Prostate gland (tissue), 2 donors: ENCODE measurements around the gene ANKRD40CL. TPM values are rescaled to one million over a fixed set of nuclear protein-coding genes. Genes with fewer than 3 reads are reported as not detected.

Experiments
- DNase-seq: peaks from one replicate; pipeline ENCODE4 v3.0.0-alpha.2; 2019; ENCODE audit warnings: low spot score
- H3K27ac ChIP-seq, 2 donors: fragments of 200-600 bp; sonication (generic); 2 replicates each; pipeline ENCODE4 v1.5.1; 2017 to 2019
- H3K27me3 ChIP-seq: fragments of 200-600 bp; sonication (generic); replicated peaks from 2 replicates; pipeline ENCODE4 v1.5.1; 2019; ENCODE audit not compliant: insufficient read depth
- H3K36me3 ChIP-seq, 2 donors: fragments of 200-600 bp; sonication (generic); 1 replicate in 1 of 2; 2 replicates in 1 of 2; pipeline versions ENCODE4 v1.5.1 to v1.8.1; 2017 to 2019
- H3K4me1 ChIP-seq: fragments of 200-600 bp; sonication (generic); replicated peaks from 2 replicates; pipeline ENCODE4 v1.5.1; 2019
- H3K4me3 ChIP-seq, 2 donors: fragments of 200-600 bp; sonication (generic); 2 replicates each; pipeline ENCODE4 v1.5.1; 2017 to 2019
- H3K9me3 ChIP-seq: fragments of 200-600 bp; sonication (generic); 2 replicates; pipeline ENCODE4 v1.5.1; 2017
- POLR2A ChIP-seq: fragments of 450-650 bp; IDR thresholded peaks from one replicate; pipeline ENCODE4 v1.6.1; 2016; ENCODE audit warnings: antibody characterized with exemption, mild to moderate bottlenecking
- POLR2AphosphoS5 ChIP-seq: sonication (generic); formaldehyde crosslinking; IDR thresholded peaks from one replicate; pipeline ENCODE4 v1.6.1; 2017; ENCODE audit warnings: antibody characterized with exemption
- WGBS: methylation state at CpG from one replicate; pipeline ENCODE4 v1.1.5; 2018; 5-methylcytosine and 5-hydroxymethylcytosine counted together
- intact Hi-C: fragments of 100-400 bp; cut with DNase I; formaldehyde crosslinking; loops from one replicate; pipeline ENCODE4 v1.14.2; 2022
- total RNA-seq, 2 donors: library from RNA; depleted of rRNA; stranded (reverse); fragments of >200 nt; gene quantifications; one replicate each; pipeline ENCODE4 v1.1.0, GENCODE V29; 2016
- TF ChIP-seq, protein P1 (sequence below), 4 experiments: fragments of 200-600 bp in 2 of 4; fragments of 450-650 bp in 2 of 4; sonication (generic) in 2 of 4; IDR thresholded peaks; 1 replicate in 3 of 4; 2 replicates in 1 of 4; pipeline ENCODE4 v1.5.1; 2016 to 2019; ENCODE audit warnings: antibody characterized with exemption in 4 of 4, mild to moderate bottlenecking in 2 of 4, moderate library complexity in 2 of 4

The ANKRD40CL gene
- total RNA-seq, 2 donors from 2014 or later, result not detected

DNA sequence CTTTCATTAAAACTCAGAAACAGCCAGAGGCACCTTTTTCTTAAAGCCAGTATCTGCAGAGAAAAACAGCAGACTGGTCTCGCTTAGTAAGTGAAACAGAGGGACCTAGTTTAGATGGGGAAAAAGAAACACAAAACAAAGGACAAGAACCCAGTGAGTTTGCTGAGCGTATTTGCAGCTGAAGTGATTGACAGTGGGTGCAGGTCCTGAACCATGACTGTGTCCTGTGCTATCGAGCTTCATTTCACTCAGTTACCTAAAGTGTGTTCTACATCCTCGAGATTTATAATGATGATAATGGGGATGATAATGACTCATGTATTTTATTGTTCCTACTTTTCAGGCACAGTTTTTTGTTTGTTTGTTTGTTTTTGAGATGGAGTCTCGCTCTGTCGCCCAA lies 36.4 kb upstream of the ANKRD40CL start:
- Histone ChIP-seq H3K9me3 (no peaks in the 10 kb centered on the region), H3K27me3 (no peaks in the 10 kb centered on the region), H3K4me3 (no peak overlapping the region), H3K4me1 (no peaks in the 10 kb centered on the region), H3K27ac (no peak overlapping the region), H3K36me3 (no peaks in the 10 kb centered on the region)
- 64% methylated on average over 6 of the region's 6 CpGs for WGBS
- no peak for TF ChIP-seq POLR2AphosphoS5
- TF ChIP-seq, protein P1, sequence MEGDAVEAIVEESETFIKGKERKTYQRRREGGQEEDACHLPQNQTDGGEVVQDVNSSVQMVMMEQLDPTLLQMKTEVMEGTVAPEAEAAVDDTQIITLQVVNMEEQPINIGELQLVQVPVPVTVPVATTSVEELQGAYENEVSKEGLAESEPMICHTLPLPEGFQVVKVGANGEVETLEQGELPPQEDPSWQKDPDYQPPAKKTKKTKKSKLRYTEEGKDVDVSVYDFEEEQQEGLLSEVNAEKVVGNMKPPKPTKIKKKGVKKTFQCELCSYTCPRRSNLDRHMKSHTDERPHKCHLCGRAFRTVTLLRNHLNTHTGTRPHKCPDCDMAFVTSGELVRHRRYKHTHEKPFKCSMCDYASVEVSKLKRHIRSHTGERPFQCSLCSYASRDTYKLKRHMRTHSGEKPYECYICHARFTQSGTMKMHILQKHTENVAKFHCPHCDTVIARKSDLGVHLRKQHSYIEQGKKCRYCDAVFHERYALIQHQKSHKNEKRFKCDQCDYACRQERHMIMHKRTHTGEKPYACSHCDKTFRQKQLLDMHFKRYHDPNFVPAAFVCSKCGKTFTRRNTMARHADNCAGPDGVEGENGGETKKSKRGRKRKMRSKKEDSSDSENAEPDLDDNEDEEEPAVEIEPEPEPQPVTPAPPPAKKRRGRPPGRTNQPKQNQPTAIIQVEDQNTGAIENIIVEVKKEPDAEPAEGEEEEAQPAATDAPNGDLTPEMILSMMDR (IDR thresholded peaks at IDR 0.05), result no peak
- TF ChIP-seq POLR2A, result no peak
- intact Hi-C loops, result no loop called here
- no peak for DNase-seq

DNA sequence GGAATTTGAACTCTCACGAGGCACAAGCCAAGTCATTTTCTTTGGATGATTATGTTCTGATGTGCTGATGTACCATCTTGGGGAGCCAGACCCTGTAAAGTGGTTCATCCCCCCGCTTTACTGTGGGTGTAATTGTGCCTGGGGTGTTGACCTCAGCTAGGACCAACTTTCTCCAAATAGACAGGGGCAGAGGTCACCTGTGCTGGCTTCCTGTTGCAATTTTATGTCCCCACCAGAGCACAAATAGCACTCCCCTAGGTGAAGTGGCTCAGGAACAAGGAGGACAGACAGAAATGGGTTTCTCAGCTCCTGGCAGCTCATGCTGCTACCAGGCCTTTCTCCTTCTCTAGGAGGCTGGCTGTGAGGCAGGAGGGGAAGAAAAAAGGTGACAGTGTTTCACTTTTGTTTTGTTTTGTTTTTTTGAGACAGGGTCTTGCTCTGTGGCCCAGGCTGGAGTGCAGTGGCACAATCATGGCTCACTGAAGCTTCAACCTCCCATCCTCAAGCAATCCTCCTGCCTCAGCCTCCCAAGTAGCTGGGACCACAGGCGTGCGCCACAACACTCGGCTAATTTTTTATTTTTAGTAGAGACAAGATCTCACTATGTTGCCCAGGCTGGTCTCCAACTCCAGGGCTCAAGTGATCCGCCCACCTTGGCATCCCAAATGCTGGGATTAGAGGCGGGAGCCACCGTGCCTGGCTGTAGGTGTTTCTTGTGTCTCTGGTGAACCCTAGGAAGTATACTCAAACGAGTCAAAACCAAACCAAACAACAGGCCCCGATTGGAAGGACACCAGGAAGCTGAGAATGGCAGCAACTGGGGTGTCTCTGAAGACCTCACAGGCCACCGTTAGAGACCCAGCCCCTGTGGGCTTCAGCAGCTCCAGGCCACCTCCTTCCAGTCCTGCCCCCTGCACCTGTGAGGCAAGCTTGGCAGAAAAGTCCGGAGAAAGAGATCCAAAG lies 35.6 kb upstream of the ANKRD40CL start:
- 59% methylated on average over 12 of the region's 12 CpGs for WGBS
- Histone ChIP-seq H3K4me1 (no peaks in the 10 kb centered on the region), H3K36me3 (no peaks in the 10 kb centered on the region), H3K27me3 (no peaks in the 10 kb centered on the region), H3K27ac (no peak overlapping the region), H3K4me3 (no peak overlapping the region), H3K9me3 (no peaks in the 10 kb centered on the region)
- intact Hi-C loops, result no loop called here
- no peak for DNase-seq
- TF ChIP-seq POLR2A (no peak), POLR2AphosphoS5 (no peak)
- TF ChIP-seq, protein P1 (IDR thresholded peaks at IDR 0.05), result no peak

DNA sequence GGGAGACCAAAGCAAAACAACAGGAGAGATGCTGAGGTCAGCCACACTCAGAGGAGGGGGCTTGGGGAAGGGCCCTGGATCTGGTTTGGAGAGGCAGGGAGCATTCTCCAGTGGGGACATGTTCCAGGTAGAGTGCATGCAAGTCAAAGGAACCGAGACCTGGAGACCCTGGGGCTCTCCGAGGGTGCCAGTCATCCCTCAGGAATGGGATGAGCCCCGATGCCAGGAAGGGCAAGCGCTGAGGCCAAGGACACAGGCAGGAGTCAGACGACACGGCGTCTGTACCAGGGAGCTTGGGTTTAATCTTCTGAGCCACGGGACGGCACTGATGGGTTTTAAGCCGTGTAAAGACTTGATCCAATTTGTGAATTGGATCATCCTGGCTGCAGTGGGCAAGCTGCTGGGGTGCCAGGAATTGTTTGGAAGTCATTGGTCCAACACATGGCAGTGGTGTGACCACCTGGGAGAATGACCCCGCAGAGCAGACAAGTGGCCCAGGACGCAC lies 32.9 kb upstream of the ANKRD40CL start:
- Histone ChIP-seq H3K27ac (no peak overlapping the region), H3K4me1 (no peaks in the 10 kb centered on the region), H3K9me3 (no peaks in the 10 kb centered on the region), H3K4me3 (no peak overlapping the region), H3K27me3 (no peaks in the 10 kb centered on the region), H3K36me3 (no peaks in the 10 kb centered on the region)
- intact Hi-C loops, result no loop called here
- WGBS, result 92% methylated on average over 12 of the region's 12 CpGs
- no peak for TF ChIP-seq POLR2AphosphoS5
- no peak for TF ChIP-seq POLR2A
- TF ChIP-seq, protein P1 (IDR thresholded peaks at IDR 0.05), result no peak
- DNase-seq, result no peak

DNA sequence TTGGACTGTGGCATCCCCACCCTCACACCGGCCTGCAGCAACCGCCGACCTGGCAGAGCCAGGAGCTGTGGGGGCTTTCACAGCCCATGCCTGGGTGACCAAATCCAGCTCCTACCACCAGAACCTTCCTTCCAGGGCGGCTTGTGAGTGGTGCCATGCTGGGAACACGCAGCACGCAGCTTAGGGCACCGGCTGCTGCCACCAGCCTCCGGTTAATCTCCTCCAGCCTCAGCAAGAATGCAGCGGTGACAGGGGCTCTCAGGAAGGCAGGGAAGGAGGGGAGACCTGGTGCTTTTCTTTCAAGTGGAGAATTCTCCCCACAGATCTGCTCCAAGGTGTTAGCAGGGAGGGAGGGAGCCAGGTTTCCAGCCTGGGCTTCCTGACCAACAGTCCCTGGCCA lies 32.3 kb upstream of the ANKRD40CL start:
- Histone ChIP-seq H3K4me1 (no peaks in the 10 kb centered on the region), H3K9me3 (no peaks in the 10 kb centered on the region), H3K27me3 (no peaks in the 10 kb centered on the region), H3K4me3 (no peak overlapping the region), H3K27ac (no peak overlapping the region), H3K36me3 (no peaks in the 10 kb centered on the region)
- TF ChIP-seq POLR2A, result no peak
- no peak for TF ChIP-seq POLR2AphosphoS5
- TF ChIP-seq, protein P1 (IDR thresholded peaks at IDR 0.05), result no peak
- DNase-seq, result no peak
- 89% methylated on average over 9 of the region's 9 CpGs for WGBS
- intact Hi-C loops, result no loop called here
